Muscle layer of colon (tissue), 2 donors: Measurements from ENCODE around the gene FMN1.

Experiments used
- H3K27ac ChIP-seq: one replicate; pipeline ENCODE4 v1.7.0; 2013; ENCODE audit warnings: low read depth, mild to moderate bottlenecking, low read length, moderate library complexity
- H3K27me3 ChIP-seq, 2 donors: one replicate each; pipeline ENCODE4 v1.7.0; 2013; ENCODE audit warnings: low read length in 2 of 2, mild to moderate bottlenecking in 2 of 2; ENCODE audit not compliant: insufficient read depth in 2 of 2, control insufficient read depth in 1 of 2
- H3K36me3 ChIP-seq: one replicate; pipeline ENCODE4 v1.7.0; 2013; ENCODE audit warnings: mild to moderate bottlenecking, low read length; ENCODE audit not compliant: insufficient read depth
- H3K4me1 ChIP-seq: one replicate; pipeline ENCODE4 v1.7.0; 2013; ENCODE audit warnings: mild to moderate bottlenecking, low read length; ENCODE audit not compliant: insufficient read depth
- H3K4me3 ChIP-seq, 2 donors: one replicate each; pipeline ENCODE4 v1.7.0; 2013; ENCODE audit warnings: low read length in 2 of 2, low read depth in 1 of 2, mild to moderate bottlenecking in 1 of 2, moderate library complexity in 1 of 2
- H3K9ac ChIP-seq: one replicate; pipeline ENCODE4 v1.7.0; 2013; ENCODE audit warnings: low read length
- H3K9me3 ChIP-seq: one replicate; pipeline ENCODE4 v1.7.0; 2013; ENCODE audit warnings: mild to moderate bottlenecking, low read length
- donor health status: abdominal sarcoma.
- donor health status: Adenocarcinoma of cecum.

FMN1 gene

GRCh38 chr15:33168444-33168843 is 26.1 kb downstream of the FMN1 start:
- H3K36me3 ChIP-seq = no peaks in the 10 kb centered on the region
- H3K4me3 ChIP-seq = no peak overlapping the region

GRCh38 chr15:33163816-33164215 is 30.7 kb downstream of the FMN1 start:
- no peak overlapping the region for H3K27ac ChIP-seq
- no peaks in the 10 kb centered on the region for H3K27me3 ChIP-seq
- H3K9ac ChIP-seq = no peak overlapping the region
- H3K36me3 ChIP-seq = no peaks in the 10 kb centered on the region
- no peaks in the 10 kb centered on the region for H3K9me3 ChIP-seq
- H3K4me1 ChIP-seq = peaks cover 13% of the 10 kb centered on the region
- no peak overlapping the region for H3K4me3 ChIP-seq

More at GRCh38 chr15:33168444-33168843, 26.1 kb downstream of the FMN1 start:
- Histone ChIP-seq H3K9ac (no peak overlapping the region), H3K27ac (no peak overlapping the region), H3K27me3 (no peaks in the 10 kb centered on the region), H3K9me3 (no peaks in the 10 kb centered on the region), H3K4me1 (no peaks in the 10 kb centered on the region)

GRCh38 chr15:33161209-33161608 is 33.3 kb downstream of the FMN1 start:
- Histone ChIP-seq H3K27ac (no peak overlapping the region), H3K9ac (no peak overlapping the region), H3K4me3 (no peak overlapping the region), H3K4me1 (peaks cover 13% of the 10 kb centered on the region), H3K9me3 (no peaks in the 10 kb centered on the region), H3K36me3 (no peaks in the 10 kb centered on the region), H3K27me3 (no peaks in the 10 kb centered on the region)

GRCh38 chr15:33160581-33161165 is 33.8 kb downstream of the FMN1 start:
- Histone ChIP-seq H3K4me1 (peaks cover 13% of the 10 kb centered on the region), H3K27ac (no peak overlapping the region), H3K27me3 (no peaks in the 10 kb centered on the region), H3K36me3 (no peaks in the 10 kb centered on the region), H3K9me3 (no peaks in the 10 kb centered on the region), H3K9ac (no peak overlapping the region), H3K4me3 (no peak overlapping the region)

GRCh38 chr15:33159726-33160453 is 34.6 kb downstream of the FMN1 start:
- Histone ChIP-seq H3K9me3 (no peaks in the 10 kb centered on the region), H3K36me3 (no peaks in the 10 kb centered on the region), H3K27ac (peak overlapping the region; percentile 3), H3K9ac (no peak overlapping the region), H3K4me3 (no peak overlapping the region), H3K27me3 (no peaks in the 10 kb centered on the region), H3K4me1 (peaks cover 13% of the 10 kb centered on the region)

- no peaks in the 10 kb centered on the region for H3K9me3 ChIP-seq
- no peak overlapping the region for H3K9ac ChIP-seq
- H3K27ac ChIP-seq = no peak overlapping the region
- H3K4me3 ChIP-seq = no peak overlapping the region
- H3K36me3 ChIP-seq = no peaks in the 10 kb centered on the region
- H3K27me3 ChIP-seq = no peaks in the 10 kb centered on the region
- peaks cover 13% of the 10 kb centered on the region for H3K4me1 ChIP-seq
These were observed 36.1 kb downstream of the FMN1 start for GRCh38 chr15:33158366-33158765.

- H3K4me3 ChIP-seq = no peak overlapping the region
- H3K9ac ChIP-seq = no peak overlapping the region
These were observed 37.0 kb downstream of the FMN1 start for GRCh38 chr15:33157371-33158037.

GRCh38 chr15:33155691-33156420 is 38.7 kb downstream of the FMN1 start:
- Histone ChIP-seq H3K9me3 (no peaks in the 10 kb centered on the region), H3K4me3 (no peak overlapping the region), H3K9ac (no peak overlapping the region), H3K36me3 (no peaks in the 10 kb centered on the region), H3K27ac (no peak overlapping the region), H3K4me1 (peaks cover 9% of the 10 kb centered on the region), H3K27me3 (no peaks in the 10 kb centered on the region)

More at GRCh38 chr15:33157371-33158037, 37.0 kb downstream of the FMN1 start:
- peaks cover 13% of the 10 kb centered on the region for H3K4me1 ChIP-seq
- no peaks in the 10 kb centered on the region for H3K9me3 ChIP-seq
- H3K27ac ChIP-seq = no peak overlapping the region
- H3K27me3 ChIP-seq = no peaks in the 10 kb centered on the region
- no peaks in the 10 kb centered on the region for H3K36me3 ChIP-seq

GRCh38 chr15:33154351-33155166 is 40.0 kb downstream of the FMN1 start:
- no peak overlapping the region for H3K9ac ChIP-seq
- H3K27ac ChIP-seq = no peak overlapping the region
- no peaks in the 10 kb centered on the region for H3K4me1 ChIP-seq
- no peak overlapping the region for H3K4me3 ChIP-seq
- H3K36me3 ChIP-seq = no peaks in the 10 kb centered on the region
- H3K27me3 ChIP-seq = no peaks in the 10 kb centered on the region
- H3K9me3 ChIP-seq = no peaks in the 10 kb centered on the region

- no peaks in the 10 kb centered on the region for H3K36me3 ChIP-seq
- no peak overlapping the region for H3K9ac ChIP-seq
- H3K4me3 ChIP-seq = no peak overlapping the region
- no peaks in the 10 kb centered on the region for H3K9me3 ChIP-seq
- H3K27ac ChIP-seq = no peak overlapping the region
- no peaks in the 10 kb centered on the region for H3K4me1 ChIP-seq
- H3K27me3 ChIP-seq = no peaks in the 10 kb centered on the region
These were observed 41.0 kb downstream of the FMN1 start for GRCh38 chr15:33153548-33153947.
